Measurements from ENCODE around the gene SLC1A6. TPM values are rescaled to one million over a fixed set of nuclear protein-coding genes. Genes with fewer than 3 reads are reported as not detected.
"Not testable (repeated sequence)": the region's sequence is repeated elsewhere in the genome, so short reads cannot be mapped to it uniquely, and the experiment has no call there.

The SLC1A6 gene
- polyA plus RNA-seq, 1 experiment = not detected

GRCh38 chr19:14957464-14957863 is 22.2 kb downstream of the SLC1A6 start:
- no peaks in the 10 kb centered on the region for H3K27me3 ChIP-seq (ENCODE audit: control insufficient read depth, insufficient read depth, low read length)
- POLR2A ChIA-PET = no interaction called here
- H3K36me3 ChIP-seq (ENCODE audit: control insufficient read depth, insufficient read depth, low read length) = no peaks in the 10 kb centered on the region
- no peak overlapping the region for H3K4me3 ChIP-seq (ENCODE audit: low read depth, low read length)
- DNase-seq (ENCODE audit: low read depth) = no peak
- TF ChIP-seq CTCF (IDR thresholded peaks at IDR 0.05; ENCODE audit: insufficient read depth, low read depth, low read length) = no peak
- CTCF ChIA-PET = no interaction called here

DNA sequence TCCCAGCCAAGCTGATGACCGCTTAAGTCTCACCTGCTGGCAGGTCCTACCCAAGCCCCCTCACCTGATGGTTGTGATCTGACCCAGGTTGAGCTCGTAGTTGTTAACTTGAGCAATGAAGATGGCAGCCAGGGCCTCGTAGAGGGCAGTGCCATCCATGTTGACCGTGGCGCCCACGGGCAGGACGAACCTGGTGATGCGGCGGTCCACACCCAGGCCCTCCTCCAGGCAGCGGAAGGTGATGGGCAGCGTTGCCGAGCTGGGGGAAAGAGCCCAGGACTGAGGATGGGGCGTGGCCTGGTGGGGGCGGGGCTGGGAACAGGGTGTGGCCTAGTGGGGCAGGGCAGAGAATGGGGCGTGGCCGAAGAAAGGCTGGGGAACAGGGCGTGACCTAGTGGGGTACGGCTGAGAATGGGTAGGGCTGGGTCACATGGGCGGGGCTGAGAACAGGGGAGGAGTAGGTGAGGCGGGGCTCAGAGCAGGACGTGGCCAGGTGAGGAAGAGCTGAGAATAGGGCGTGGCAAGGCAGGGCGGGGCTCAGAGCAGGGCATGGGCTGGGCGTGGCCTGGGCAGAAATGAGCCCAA is 25.5 kb downstream of the SLC1A6 start:
- ChIA-PET POLR2A (no interaction called here), CTCF (no interaction called here)
- Histone ChIP-seq H3K4me3 (ENCODE audit: low read depth, low read length) (no peak overlapping the region), H3K36me3 (ENCODE audit: control insufficient read depth, insufficient read depth, low read length) (no peaks in the 10 kb centered on the region), H3K27me3 (ENCODE audit: control insufficient read depth, insufficient read depth, low read length) (no peaks in the 10 kb centered on the region)
- no peak for TF ChIP-seq CTCF (IDR thresholded peaks at IDR 0.05; ENCODE audit: insufficient read depth, low read depth, low read length)
- DNase-seq (ENCODE audit: low read depth) = no peak

DNA sequence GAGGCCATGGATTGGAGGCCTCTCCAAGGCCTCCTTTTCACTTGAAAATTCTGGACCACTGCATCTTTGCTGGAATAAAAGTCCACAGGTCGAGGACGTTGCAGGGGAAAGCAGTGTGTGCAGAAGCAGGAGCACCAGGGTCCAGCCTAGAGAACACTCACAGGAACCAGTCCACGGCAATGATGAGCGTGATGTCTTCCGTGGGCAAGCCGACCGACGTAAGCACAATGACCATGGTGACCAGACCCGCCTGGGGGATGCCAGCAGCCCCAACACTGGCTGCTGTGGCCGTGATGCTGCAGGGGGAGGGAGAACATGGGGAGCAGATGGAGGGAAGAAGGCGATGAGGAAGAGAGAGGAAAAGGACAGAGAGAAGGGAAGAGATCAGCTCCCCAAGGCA is 26.9 kb downstream of the SLC1A6 start:
- Histone ChIP-seq H3K27me3 (ENCODE audit: control insufficient read depth, insufficient read depth, low read length) (no peaks in the 10 kb centered on the region), H3K4me3 (ENCODE audit: low read depth, low read length) (no peak overlapping the region), H3K36me3 (ENCODE audit: control insufficient read depth, insufficient read depth, low read length) (no peaks in the 10 kb centered on the region)
- TF ChIP-seq CTCF (IDR thresholded peaks at IDR 0.05; ENCODE audit: insufficient read depth, low read depth, low read length) = no peak
- CTCF ChIA-PET = no interaction called here
- DNase-seq (ENCODE audit: low read depth) = no peak
- POLR2A ChIA-PET = no interaction called here

- Histone ChIP-seq H3K4me3 (ENCODE audit: low read depth, low read length) (no peak overlapping the region), H3K27me3 (ENCODE audit: control insufficient read depth, insufficient read depth, low read length) (no peaks in the 10 kb centered on the region), H3K36me3 (ENCODE audit: control insufficient read depth, insufficient read depth, low read length) (no peaks in the 10 kb centered on the region)
- ChIA-PET CTCF (no interaction called here), POLR2A (no interaction called here)
- no peak for DNase-seq (ENCODE audit: low read depth)
- TF ChIP-seq CTCF (IDR thresholded peaks at IDR 0.05; ENCODE audit: insufficient read depth, low read depth, low read length) = no peak
These were observed 29.2 kb downstream of the SLC1A6 start for GRCh38 chr19:14950421-14950820.

- ChIA-PET CTCF (no interaction called here), POLR2A (no interaction called here)
- Histone ChIP-seq H3K27me3 (ENCODE audit: control insufficient read depth, insufficient read depth, low read length) (no peaks in the 10 kb centered on the region), H3K36me3 (ENCODE audit: control insufficient read depth, insufficient read depth, low read length) (no peaks in the 10 kb centered on the region), H3K4me3 (ENCODE audit: low read depth, low read length) (no peak overlapping the region)
- TF ChIP-seq CTCF (IDR thresholded peaks at IDR 0.05; ENCODE audit: insufficient read depth, low read depth, low read length) = no peak
- DNase-seq (ENCODE audit: low read depth) = no peak
These were observed 29.8 kb downstream of the SLC1A6 start for GRCh38 chr19:14949876-14950275.

- CTCF ChIA-PET; H3K4me3 ChIP-seq (ENCODE audit: low read depth, low read length); H3K27me3 ChIP-seq (ENCODE audit: control insufficient read depth, insufficient read depth, low read length); DNase-seq (ENCODE audit: low read depth); H3K36me3 ChIP-seq (ENCODE audit: control insufficient read depth, insufficient read depth, low read length); POLR2A ChIA-PET: not testable (repeated sequence)
These were observed 30.3 kb downstream of the SLC1A6 start for GRCh38 chr19:14949413-14949812.

Data from BJ (cell line).